Activated CD4-positive, alpha-beta T cell treated with anti-CD3 and anti-CD28 coated beads for 4 hours (primary cell): ENCODE measurements around the gene PPP2R2C.

ENCODE experiments used
- DNase-seq, 2 donors: peaks; one replicate each; pipeline ENCODE4 v3.0.0-alpha.2; 2020

The PPP2R2C gene

GRCh38 chr4:6324461-6324998, 147.9 kb downstream of the PPP2R2C start:
- no peak for DNase-seq

- DNase-seq, result no peak
Measured at GRCh38 chr4:6322761-6323566, 149.4 kb downstream of the PPP2R2C start.

- no peak for DNase-seq
Measured at GRCh38 chr4:6322067-6322760, 150.2 kb downstream of the PPP2R2C start.

- DNase-seq, result no peak
Measured at GRCh38 chr4:6321361-6321760, 151.1 kb downstream of the PPP2R2C start.

GRCh38 chr4:6320663-6321062, 151.8 kb downstream of the PPP2R2C start:
- DNase-seq, result no peak

- DNase-seq, result no peak
Measured at GRCh38 chr4:6319530-6320150, 152.8 kb downstream of the PPP2R2C start.

GRCh38 chr4:6318206-6318605, 154.2 kb downstream of the PPP2R2C start:
- DNase-seq, result no peak

- no peak for DNase-seq
Measured at GRCh38 chr4:6316461-6317003, 155.9 kb downstream of the PPP2R2C start.

GRCh38 chr4:6313216-6313615, 159.2 kb downstream of the PPP2R2C start:
- no peak for DNase-seq

GRCh38 chr4:6309777-6310176, 162.6 kb downstream of the PPP2R2C start:
- no peak for DNase-seq

- DNase-seq, result no peak
Measured at GRCh38 chr4:6308899-6309643, 163.3 kb downstream of the PPP2R2C start.

GRCh38 chr4:6307891-6308290, 164.5 kb downstream of the PPP2R2C start:
- DNase-seq, result no peak

- DNase-seq, result no peak
Measured at GRCh38 chr4:6307230-6307629, 165.2 kb downstream of the PPP2R2C start.

GRCh38 chr4:6306299-6306698, 166.1 kb downstream of the PPP2R2C start:
- no peak for DNase-seq

GRCh38 chr4:6303943-6304342, 168.5 kb downstream of the PPP2R2C start:
- no peak for DNase-seq

- no peak for DNase-seq
Measured at GRCh38 chr4:6302869-6303268, 169.5 kb downstream of the PPP2R2C start.

GRCh38 chr4:6301732-6302442, 170.5 kb downstream of the PPP2R2C start:
- DNase-seq, result no peak

GRCh38 chr4:6301051-6301731, 171.2 kb downstream of the PPP2R2C start:
- no peak for DNase-seq

- DNase-seq, result no peak
Measured at GRCh38 chr4:6300359-6300758, 172.1 kb downstream of the PPP2R2C start.

GRCh38 chr4:6299875-6300274, 172.5 kb downstream of the PPP2R2C start:
- DNase-seq, result no peak

GRCh38 chr4:6298852-6299251, 173.6 kb downstream of the PPP2R2C start:
- no peak for DNase-seq
